ENCODE data around the gene AMMECR1.
A peak's percentile ranks its signal among the peaks of the same experiment; 100 is the strongest.

Gene AMMECR1

GRCh38 chrX:110153896-110154295 lies 164.0 kb downstream of the AMMECR1 start:
- Histone ChIP-seq H3K9ac (ENCODE audit: low read depth, low read length, poor library complexity, severe bottlenecking) (no peak overlapping the region), H3K9me3 (ENCODE audit: insufficient read depth, low read depth, low read length) (no peaks in the 10 kb centered on the region)

GRCh38 chrX:110153244-110153643 lies 164.6 kb downstream of the AMMECR1 start:
- no peak for TF ChIP-seq EZH2phosphoT487 (IDR thresholded peaks at IDR 0.05; ENCODE audit: borderline replicate concordance)
- TF ChIP-seq, protein P1, sequence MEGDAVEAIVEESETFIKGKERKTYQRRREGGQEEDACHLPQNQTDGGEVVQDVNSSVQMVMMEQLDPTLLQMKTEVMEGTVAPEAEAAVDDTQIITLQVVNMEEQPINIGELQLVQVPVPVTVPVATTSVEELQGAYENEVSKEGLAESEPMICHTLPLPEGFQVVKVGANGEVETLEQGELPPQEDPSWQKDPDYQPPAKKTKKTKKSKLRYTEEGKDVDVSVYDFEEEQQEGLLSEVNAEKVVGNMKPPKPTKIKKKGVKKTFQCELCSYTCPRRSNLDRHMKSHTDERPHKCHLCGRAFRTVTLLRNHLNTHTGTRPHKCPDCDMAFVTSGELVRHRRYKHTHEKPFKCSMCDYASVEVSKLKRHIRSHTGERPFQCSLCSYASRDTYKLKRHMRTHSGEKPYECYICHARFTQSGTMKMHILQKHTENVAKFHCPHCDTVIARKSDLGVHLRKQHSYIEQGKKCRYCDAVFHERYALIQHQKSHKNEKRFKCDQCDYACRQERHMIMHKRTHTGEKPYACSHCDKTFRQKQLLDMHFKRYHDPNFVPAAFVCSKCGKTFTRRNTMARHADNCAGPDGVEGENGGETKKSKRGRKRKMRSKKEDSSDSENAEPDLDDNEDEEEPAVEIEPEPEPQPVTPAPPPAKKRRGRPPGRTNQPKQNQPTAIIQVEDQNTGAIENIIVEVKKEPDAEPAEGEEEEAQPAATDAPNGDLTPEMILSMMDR (conservative IDR thresholded peaks at IDR 0.05; ENCODE audit: low read length) = no peak
- Histone ChIP-seq H3F3A (ENCODE audit: low read depth) (no peaks in the 10 kb centered on the region), H3K9me2 (replicated peaks; ENCODE audit: low read depth, low read length) (no peaks in the 10 kb centered on the region)

More at GRCh38 chrX:110153896-110154295, 164.0 kb downstream of the AMMECR1 start:
- H3K27me3 ChIP-seq (ENCODE audit: insufficient read depth, low read length, poor library complexity, severe bottlenecking) = no peaks in the 10 kb centered on the region
- H2AFZ ChIP-seq (ENCODE audit: low read length) = no peak overlapping the region
- H3K79me2 ChIP-seq (ENCODE audit: insufficient read depth, low read length) = no peaks in the 10 kb centered on the region
- no peak overlapping the region for H3K4me2 ChIP-seq (ENCODE audit: low read depth, low read length, poor library complexity, severe bottlenecking)
- H3K4me3 ChIP-seq (ENCODE audit: low read length, poor library complexity, severe bottlenecking) = no peak overlapping the region
- H3K36me3 ChIP-seq (ENCODE audit: insufficient read depth, low read length) = peaks cover 38% of the 10 kb centered on the region; the same call in 1 of the 2 replicates
- TF ChIP-seq, protein P1 (conservative IDR thresholded peaks at IDR 0.05; ENCODE audit: low read length) = no peak
- no peak for TF ChIP-seq EZH2phosphoT487 (IDR thresholded peaks at IDR 0.05; ENCODE audit: borderline replicate concordance)
- no peaks in the 10 kb centered on the region for H3F3A ChIP-seq (ENCODE audit: low read depth)
- H3K9me2 ChIP-seq (replicated peaks; ENCODE audit: low read depth, low read length) = no peaks in the 10 kb centered on the region
- H3K4me1 ChIP-seq (ENCODE audit: insufficient read depth, low read length, poor library complexity, severe bottlenecking) = no peaks in the 10 kb centered on the region
- H4K20me1 ChIP-seq (ENCODE audit: insufficient read depth, low read length, poor library complexity, severe bottlenecking) = no peaks in the 10 kb centered on the region

DNA sequence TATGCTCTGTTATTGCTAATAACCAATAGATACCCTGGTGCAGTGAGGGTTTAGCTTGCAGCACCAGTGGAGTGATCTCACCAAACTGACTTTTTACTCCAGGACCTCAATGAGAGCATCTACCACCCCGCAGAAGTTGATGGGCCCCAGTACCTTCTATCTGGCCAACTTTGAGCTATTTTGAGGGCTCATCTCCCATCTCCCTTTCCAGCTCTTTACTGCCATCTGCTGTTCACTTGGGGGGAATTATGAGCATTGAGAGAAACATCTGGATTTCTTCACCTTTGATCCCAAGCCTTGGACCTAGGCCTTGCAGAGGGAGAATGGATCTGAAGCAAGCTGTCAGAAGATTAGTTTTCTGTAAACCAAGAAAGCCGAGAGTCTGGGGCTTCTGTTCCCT lies 171.4 kb downstream of the AMMECR1 start:
- no peak overlapping the region for H2AFZ ChIP-seq (ENCODE audit: low read length)
- no peaks in the 10 kb centered on the region for H3K4me1 ChIP-seq (ENCODE audit: insufficient read depth, low read length, poor library complexity, severe bottlenecking)
- peaks cover 27% of the 10 kb centered on the region; the same call in 1 of the 2 replicates for H3K36me3 ChIP-seq (ENCODE audit: insufficient read depth, low read length)
- no peak overlapping the region for H3K4me3 ChIP-seq (ENCODE audit: low read length, poor library complexity, severe bottlenecking)
- no peaks in the 10 kb centered on the region for H3K9me2 ChIP-seq (replicated peaks; ENCODE audit: low read depth, low read length)
- no peaks in the 10 kb centered on the region for H3F3A ChIP-seq (ENCODE audit: low read depth)
- H3K4me2 ChIP-seq (ENCODE audit: low read depth, low read length, poor library complexity, severe bottlenecking) = no peak overlapping the region
- no peaks in the 10 kb centered on the region for H3K9me3 ChIP-seq (ENCODE audit: insufficient read depth, low read depth, low read length)
- peaks cover 5% of the 10 kb centered on the region for H4K20me1 ChIP-seq (ENCODE audit: insufficient read depth, low read length, poor library complexity, severe bottlenecking)
- H3K79me2 ChIP-seq (ENCODE audit: insufficient read depth, low read length) = no peaks in the 10 kb centered on the region
- H3K9ac ChIP-seq (ENCODE audit: low read depth, low read length, poor library complexity, severe bottlenecking) = no peak overlapping the region
- no peaks in the 10 kb centered on the region for H3K27me3 ChIP-seq (ENCODE audit: insufficient read depth, low read length, poor library complexity, severe bottlenecking)
- TF ChIP-seq EZH2phosphoT487 (IDR thresholded peaks at IDR 0.05; ENCODE audit: borderline replicate concordance) = no peak
- TF ChIP-seq, protein P1 (conservative IDR thresholded peaks at IDR 0.05; ENCODE audit: low read length) = peak; percentile 61

More at GRCh38 chrX:110153244-110153643, 164.6 kb downstream of the AMMECR1 start:
- H3K4me2 ChIP-seq (ENCODE audit: low read depth, low read length, poor library complexity, severe bottlenecking) = no peak overlapping the region
- no peaks in the 10 kb centered on the region for H3K27me3 ChIP-seq (ENCODE audit: insufficient read depth, low read length, poor library complexity, severe bottlenecking)
- H3K36me3 ChIP-seq (ENCODE audit: insufficient read depth, low read length) = peaks cover 38% of the 10 kb centered on the region; the same call in 1 of the 2 replicates
- H3K4me1 ChIP-seq (ENCODE audit: insufficient read depth, low read length, poor library complexity, severe bottlenecking) = no peaks in the 10 kb centered on the region
- H3K79me2 ChIP-seq (ENCODE audit: insufficient read depth, low read length) = no peaks in the 10 kb centered on the region
- no peak overlapping the region for H2AFZ ChIP-seq (ENCODE audit: low read length)
- no peaks in the 10 kb centered on the region for H3K9me3 ChIP-seq (ENCODE audit: insufficient read depth, low read depth, low read length)
- no peak overlapping the region for H3K9ac ChIP-seq (ENCODE audit: low read depth, low read length, poor library complexity, severe bottlenecking)
- H4K20me1 ChIP-seq (ENCODE audit: insufficient read depth, low read length, poor library complexity, severe bottlenecking) = no peaks in the 10 kb centered on the region
- no peak overlapping the region for H3K4me3 ChIP-seq (ENCODE audit: low read length, poor library complexity, severe bottlenecking)

All from Loucy (cell line).